ENCODE results near the gene TMEM174.
"Not testable (repeated sequence)": the region's sequence is repeated elsewhere in the genome, so short reads cannot be mapped to it uniquely, and the experiment has no call there.

Gene TMEM174

GRCh38 chr5:73218552-73219171 is 45.7 kb downstream of the TMEM174 start:
- TF ChIP-seq CTCF (conservative IDR thresholded peaks at IDR 0.05) = peak; percentile 60
- H3K27ac ChIP-seq = no peak overlapping the region

- H3K27ac ChIP-seq = not testable (repeated sequence)
Observed at GRCh38 chr5:73219336-73219735, 46.3 kb downstream of the TMEM174 start.

- TF ChIP-seq CTCF (conservative IDR thresholded peaks at IDR 0.05) = no peak
- H3K27ac ChIP-seq = peak overlapping the region; percentile 68
Observed at GRCh38 chr5:73221161-73221560, 48.2 kb downstream of the TMEM174 start.

GRCh38 chr5:73221726-73222125 is 48.7 kb downstream of the TMEM174 start:
- TF ChIP-seq CTCF (conservative IDR thresholded peaks at IDR 0.05) = no peak
- H3K27ac ChIP-seq = peak overlapping the region; percentile 68

GRCh38 chr5:73222173-73222572 is 49.2 kb downstream of the TMEM174 start:
- peak overlapping the region; percentile 68 for H3K27ac ChIP-seq
- no peak for TF ChIP-seq CTCF (conservative IDR thresholded peaks at IDR 0.05)

Measured in VCaP (cell line).